Measurements from ENCODE around the gene ITGA11. TPM values are rescaled to one million over a fixed set of nuclear protein-coding genes. Genes with fewer than 3 reads are reported as not detected.
"Not testable (repeated sequence)": the region's sequence is repeated elsewhere in the genome, so short reads cannot be mapped to it uniquely, and the experiment has no call there.

Gene ITGA11
- total RNA-seq, 1 donor from 2014 or later: 32.6 TPM

- no peak for ATAC-seq
- intact Hi-C loops (cut with DNase I): no loop called here
- DNase-seq (ENCODE audit: missing footprints): no peak
Observed at GRCh38 chr15:68402432-68403160, 29.4 kb downstream of the ITGA11 start.

DNA sequence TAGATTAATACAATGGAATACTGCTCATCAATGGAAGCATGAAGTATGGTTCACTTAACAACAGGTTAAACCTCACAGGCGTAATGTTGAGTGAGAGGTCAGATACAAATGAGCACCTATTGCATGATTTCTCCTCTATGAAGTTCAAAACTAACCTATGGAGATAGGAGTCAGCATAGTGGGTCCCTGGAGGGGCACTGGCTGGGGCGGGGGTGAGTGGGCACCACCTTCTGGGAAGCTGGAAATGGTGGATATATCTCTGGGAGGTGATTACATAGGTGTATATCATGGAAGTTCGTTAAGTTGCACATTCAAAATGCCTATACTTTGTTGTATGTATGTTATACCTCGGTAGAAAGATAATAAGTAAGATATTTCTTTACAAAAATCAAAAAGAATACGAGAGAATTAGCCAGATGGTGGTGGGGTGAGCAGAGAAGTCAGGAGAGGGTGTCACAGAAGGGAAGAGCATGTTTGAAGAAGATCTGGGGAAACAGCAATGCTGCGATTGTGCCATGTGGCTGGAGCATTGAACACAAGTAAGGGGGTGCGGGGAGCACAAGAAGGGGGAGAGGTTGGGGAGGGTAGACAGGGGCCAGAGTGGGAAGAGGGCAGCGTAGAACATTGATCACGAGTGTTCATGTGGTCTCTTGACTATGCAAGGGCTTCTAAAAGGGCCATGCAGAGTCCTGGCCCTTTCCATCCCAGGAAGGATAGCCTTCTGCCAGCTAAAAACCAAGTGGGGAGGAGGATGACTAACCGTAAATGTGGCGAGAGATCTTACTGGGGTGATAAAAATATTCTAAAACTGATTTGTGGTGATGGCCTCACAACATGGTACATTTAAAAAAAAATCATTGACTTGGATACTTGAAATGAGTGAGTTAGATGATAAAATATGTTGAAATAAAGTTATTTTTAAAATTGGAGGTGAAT, 30.2 kb downstream of the ITGA11 start:
- ATAC-seq (no peak), DNase-seq (ENCODE audit: missing footprints) (no peak)
- intact Hi-C loops (cut with DNase I): no loop called here

GRCh38 chr15:68400066-68400456, 31.9 kb downstream of the ITGA11 start:
- DNase-seq (ENCODE audit: missing footprints) (no peak), ATAC-seq (no peak)
- intact Hi-C loops (cut with DNase I): no loop called here

- ATAC-seq (no peak), DNase-seq (ENCODE audit: missing footprints) (no peak)
- intact Hi-C loops (cut with DNase I): no loop called here
Observed at GRCh38 chr15:68399096-68400065, 32.6 kb downstream of the ITGA11 start.

GRCh38 chr15:68397999-68398398, 34.0 kb downstream of the ITGA11 start:
- intact Hi-C loops (cut with DNase I); DNase-seq (ENCODE audit: missing footprints); ATAC-seq: not testable (repeated sequence)

DNA sequence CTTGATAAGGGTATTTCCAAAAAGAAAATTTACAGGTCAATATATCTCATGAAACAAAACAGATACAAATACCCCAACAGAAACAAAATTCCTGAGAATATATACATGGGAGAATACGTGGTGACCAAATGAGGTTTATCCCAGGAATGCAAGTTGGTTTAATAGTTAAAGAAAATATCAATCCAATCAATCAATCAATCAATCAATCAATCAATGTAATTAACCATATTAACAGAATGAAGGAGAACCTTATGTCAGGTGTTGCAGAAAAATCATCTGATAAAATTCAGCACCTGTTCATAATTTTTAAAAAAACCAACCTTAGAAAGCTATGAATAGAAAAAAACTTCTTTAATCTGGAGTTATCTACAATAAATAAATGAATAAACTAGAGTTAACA, 35.9 kb downstream of the ITGA11 start:
- DNase-seq (ENCODE audit: missing footprints) (no peak), ATAC-seq (no peak)
- intact Hi-C loops (cut with DNase I): no loop called here

GRCh38 chr15:68391121-68391520, 40.8 kb downstream of the ITGA11 start:
- intact Hi-C loops (cut with DNase I): no loop called here
- ATAC-seq: no peak

DNA sequence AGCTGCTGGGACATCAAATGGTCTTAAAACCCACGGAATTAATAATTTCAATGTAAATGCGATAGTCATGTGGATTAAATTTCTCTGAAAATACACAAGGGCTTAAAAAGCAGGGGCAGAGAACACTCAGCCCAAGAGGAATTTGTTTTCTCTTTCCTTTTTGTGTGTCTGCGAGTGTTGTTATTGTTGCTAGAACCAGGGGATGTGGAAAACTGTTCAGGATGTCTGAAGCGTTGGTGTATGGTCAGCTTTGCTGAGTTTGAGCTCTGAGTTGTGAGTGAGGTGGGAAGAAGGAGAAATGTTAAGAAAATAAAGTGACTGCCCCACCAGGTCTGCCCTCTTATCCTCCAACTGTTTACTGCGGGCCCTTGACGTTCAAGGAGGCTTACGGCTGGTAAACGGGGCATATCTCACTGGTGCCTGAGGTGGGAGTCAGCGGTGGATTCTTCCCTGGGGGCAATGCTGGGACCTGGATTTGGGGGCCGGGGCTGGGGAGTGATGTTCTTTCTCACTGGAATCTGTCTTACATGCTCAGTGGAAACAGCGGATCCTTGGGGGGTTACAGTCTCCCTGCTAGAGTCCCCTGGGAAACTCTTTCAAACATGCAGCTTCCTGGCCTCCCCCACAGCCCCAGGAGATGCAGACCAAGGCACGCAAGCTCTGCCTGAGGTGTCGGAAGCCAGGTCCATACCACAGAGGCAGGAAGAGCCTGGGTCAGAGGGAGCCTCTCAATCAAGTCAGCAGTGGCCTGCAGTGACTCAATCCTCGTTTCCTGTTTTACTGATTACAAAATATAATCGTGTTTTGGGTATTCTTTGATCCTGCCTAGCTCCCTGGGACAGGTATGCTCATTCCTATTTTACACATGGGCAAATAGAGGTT, 41.8 kb downstream of the ITGA11 start:
- DNase-seq (ENCODE audit: missing footprints) (no peak), ATAC-seq (no peak)
- intact Hi-C loops (cut with DNase I): no loop called here

More at GRCh38 chr15:68391121-68391520, 40.8 kb downstream of the ITGA11 start:
- DNase-seq (ENCODE audit: missing footprints): no peak

DNA sequence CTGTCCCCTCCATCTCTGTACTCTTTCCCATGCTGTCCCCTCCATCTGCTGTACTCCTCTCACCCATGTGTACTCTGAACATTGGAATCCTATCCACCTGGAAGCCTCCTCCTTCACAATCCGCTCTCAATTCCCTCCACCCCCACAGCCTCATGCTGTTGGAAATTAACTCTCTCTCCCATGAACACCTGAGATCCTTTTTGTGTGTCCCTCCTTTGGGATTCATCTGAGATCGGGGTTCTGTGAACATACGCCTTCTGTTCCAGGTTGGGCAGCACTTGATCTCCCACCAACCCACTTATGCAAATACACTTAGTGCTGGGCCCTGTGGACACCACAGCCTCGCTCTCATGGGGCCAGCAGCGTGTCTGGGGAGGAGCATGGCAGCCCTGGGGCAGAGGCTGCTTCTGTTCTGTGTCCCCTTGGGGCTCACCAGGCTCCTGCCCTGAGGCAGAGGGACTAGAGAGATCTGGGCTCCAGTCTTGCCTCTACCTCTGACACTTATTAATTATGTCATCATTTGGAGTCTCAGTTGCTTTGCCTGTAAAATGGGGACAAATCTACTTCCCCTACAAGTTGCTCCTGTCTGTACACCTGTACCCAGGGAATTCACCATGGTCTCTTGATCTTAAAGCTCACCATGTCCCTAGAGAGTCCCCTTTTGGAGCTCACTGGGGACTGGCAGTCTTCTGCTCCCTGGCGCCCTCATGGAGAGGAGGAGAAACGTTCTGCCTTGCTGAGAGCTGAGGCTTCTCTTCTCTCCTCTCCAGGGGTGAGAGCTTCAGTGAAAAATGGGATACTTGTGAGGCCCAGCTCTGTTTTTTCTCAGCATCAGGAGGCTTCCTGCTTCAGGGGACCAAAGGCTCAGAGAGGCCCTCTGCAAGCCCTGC, 42.7 kb downstream of the ITGA11 start:
- intact Hi-C loops (cut with DNase I): no loop called here

DNA sequence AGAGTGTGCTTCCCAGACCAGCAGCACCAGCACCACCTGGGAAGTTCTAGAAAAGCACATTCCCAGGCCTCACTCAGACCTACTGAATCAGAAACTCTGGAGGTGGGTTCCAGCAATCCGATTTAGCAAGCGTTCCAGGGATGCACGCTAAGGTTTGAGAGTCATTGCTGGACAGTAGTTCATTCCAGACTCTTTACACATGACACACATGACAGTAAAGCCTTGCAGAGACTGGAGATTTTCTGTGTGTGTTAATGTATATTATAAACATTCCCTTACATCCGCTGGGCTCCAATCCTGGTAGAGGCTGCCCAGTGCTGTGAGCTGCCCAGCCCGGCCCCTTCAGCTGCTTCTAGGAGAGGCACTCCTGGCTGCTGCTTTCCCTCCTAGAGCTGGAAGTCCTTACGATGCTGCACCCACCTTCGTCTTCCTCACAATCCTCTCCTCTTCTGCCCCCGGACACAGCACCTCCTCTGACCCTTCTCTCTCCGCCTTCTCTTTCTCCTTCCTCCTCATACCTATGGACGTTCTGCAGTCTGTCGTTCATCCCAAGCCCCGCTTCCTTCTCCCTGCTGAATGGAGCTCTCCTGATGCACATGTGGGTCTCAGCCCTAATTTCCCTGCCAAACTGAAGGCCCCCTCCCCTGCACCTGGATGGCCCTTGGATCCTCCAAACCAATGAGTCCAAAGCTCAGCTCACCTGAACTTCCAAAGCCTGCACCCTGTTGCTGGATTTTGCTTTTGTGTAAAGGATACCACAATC, 44.4 kb downstream of the ITGA11 start:
- no peak for ATAC-seq
- DNase-seq (ENCODE audit: missing footprints): no peak
- intact Hi-C loops (cut with DNase I): no loop called here

More for the DNA sequence above, 42.7 kb downstream of the ITGA11 start:
- no peak for ATAC-seq
- no peak for DNase-seq (ENCODE audit: missing footprints)

DNA sequence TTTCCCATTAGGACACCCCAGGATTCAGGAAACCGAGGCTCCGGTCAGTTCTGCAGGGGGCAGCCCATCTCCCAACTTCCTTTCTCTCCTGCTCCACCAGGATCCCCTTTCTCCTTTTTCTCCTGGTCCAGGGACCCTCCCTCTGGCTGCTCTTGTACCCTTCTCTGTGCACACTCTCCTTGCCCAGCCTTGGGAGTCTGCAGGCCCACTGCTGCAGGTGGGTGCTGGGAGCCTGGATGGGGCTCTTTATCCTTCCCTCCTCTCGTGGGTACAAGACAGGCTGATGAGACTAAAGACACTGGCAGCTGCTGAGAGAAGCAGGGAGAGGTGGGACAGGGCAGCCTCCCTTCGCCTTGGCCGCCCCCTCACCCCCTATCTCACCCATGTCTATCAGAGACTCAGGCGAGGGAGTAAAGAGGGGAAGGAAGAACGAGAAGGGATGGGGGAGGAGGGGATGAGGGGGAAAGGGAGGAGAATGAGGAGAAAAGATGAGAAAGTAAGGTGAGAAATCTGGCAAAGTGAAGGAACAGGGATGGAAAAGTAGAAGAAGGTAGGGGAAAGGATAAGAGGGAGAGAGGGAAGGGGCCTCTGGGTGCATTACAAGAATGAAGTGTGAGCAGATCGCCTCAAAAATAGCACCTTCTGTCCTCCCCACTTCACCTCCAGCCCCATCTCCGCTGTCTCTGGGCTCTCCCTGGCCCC, 45.2 kb downstream of the ITGA11 start:
- ATAC-seq (no peak), DNase-seq (ENCODE audit: missing footprints) (no peak)
- intact Hi-C loops (cut with DNase I): no loop called here

DNA sequence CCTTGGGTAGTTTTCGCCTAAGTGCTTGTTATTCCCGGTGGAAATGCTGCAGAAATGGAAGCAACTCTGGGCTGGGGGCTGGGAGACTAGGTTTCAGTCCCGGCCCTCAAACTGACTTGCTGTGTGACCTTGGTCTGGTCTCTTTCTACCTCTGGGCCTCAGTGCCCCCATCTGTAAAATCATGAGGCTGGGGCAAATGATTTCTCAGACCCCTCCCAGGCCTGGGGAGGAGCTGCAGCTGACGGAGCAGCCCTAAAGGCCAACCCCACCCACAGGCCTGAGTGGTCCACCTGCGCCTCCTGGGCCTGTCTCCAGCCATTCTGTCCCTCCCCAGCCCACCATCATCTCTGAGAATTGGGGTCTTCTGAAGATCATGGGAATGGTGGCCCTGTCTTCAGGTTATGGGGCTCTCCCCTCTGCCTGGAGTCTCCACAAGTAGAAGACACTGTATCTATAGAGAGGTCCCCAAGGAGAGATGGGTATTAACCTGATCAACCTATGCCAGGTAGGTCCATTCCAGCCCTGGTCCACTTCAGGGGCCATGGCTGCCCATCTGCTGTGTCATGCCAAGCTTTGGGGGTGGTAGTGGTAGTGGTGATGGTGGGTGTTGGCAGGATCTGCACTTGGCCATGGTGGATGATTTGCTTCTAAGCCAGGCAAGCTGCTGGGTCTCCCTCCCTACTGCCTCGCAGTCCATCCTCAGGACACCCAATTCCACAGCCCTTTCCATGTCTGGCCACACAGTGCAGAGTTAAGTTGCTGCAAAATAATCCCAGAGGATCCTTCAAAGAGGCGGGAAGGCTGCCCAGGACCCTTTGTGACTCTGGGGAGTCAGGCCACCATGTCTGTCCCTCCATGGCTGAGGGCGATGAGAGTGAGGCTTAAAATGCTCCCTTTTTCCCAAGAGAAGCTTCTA, 46.0 kb downstream of the ITGA11 start:
- intact Hi-C loops (cut with DNase I): no loop called here
- DNase-seq (ENCODE audit: missing footprints): no peak
- ATAC-seq: no peak

- ATAC-seq (no peak), DNase-seq (ENCODE audit: missing footprints) (no peak)
Observed at GRCh38 chr15:68385240-68385561, 46.8 kb downstream of the ITGA11 start.

DNA sequence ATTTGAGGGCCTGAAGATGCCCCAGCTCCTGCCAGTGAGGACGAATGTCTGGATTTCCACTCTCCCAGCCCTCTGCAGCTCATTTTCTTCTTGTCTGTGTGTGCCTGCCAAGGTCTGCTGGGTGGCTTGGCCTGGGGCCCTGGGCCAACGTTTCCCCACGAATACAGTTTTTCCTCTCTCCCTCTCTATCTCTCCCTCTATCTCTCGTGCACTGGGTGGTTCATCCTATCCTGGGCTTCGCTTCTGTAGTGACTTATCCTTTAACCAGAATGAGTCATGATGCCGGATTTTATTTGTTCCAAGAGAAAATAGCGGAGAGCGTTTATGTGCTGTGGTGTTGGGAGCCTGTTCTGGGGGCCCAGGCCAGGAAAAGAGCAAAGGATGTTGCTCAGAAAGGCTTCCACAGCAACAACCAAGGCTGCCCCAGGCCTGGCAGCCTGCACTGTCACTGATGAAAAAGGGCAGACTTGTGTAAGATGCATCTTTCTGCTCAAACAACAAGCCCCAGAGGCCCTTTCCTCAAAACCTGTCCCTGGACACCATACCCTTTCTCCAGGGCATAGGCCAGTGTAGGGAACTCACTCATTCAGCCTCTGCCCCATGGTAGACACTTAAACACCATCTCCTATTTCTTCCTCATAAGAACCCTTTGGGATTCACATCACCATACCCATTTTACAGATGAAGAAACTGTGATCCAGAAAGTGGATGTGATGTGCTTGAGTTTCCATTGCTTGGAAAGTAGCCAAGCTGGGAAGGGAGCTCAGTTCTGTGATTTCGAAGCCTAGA, 47.3 kb downstream of the ITGA11 start:
- ATAC-seq (peak; percentile 67), DNase-seq (ENCODE audit: missing footprints) (no peak)
- intact Hi-C loops (cut with DNase I): no loop called here

More at GRCh38 chr15:68385240-68385561, 46.8 kb downstream of the ITGA11 start:
- intact Hi-C loops (cut with DNase I): no loop called here
